ENCODE measurements around the gene RIMBP2.

RIMBP2 gene

GRCh38 chr12:130497321-130497720 is 218.8 kb downstream of the RIMBP2 start:
- TF ChIP-seq CTCF (IDR thresholded peaks at IDR 0.05; ENCODE audit: insufficient read depth, low read depth, low read length, missing control alignments): no peak
- DNase-seq (ENCODE audit: low read depth): no peak
- H3K4me3 ChIP-seq (ENCODE audit: low read length): no peak overlapping the region

GRCh38 chr12:130496516-130497120 is 219.5 kb downstream of the RIMBP2 start:
- no peak for DNase-seq (ENCODE audit: low read depth)
- H3K4me3 ChIP-seq (ENCODE audit: low read length): no peak overlapping the region
- TF ChIP-seq CTCF (IDR thresholded peaks at IDR 0.05; ENCODE audit: insufficient read depth, low read depth, low read length, missing control alignments): no peak

GRCh38 chr12:130495156-130495555 is 220.9 kb downstream of the RIMBP2 start:
- no peak overlapping the region for H3K4me3 ChIP-seq (ENCODE audit: low read length)
- no peak for DNase-seq (ENCODE audit: low read depth)
- no peak for TF ChIP-seq CTCF (IDR thresholded peaks at IDR 0.05; ENCODE audit: insufficient read depth, low read depth, low read length, missing control alignments)

GRCh38 chr12:130494736-130495135 is 221.4 kb downstream of the RIMBP2 start:
- no peak for TF ChIP-seq CTCF (IDR thresholded peaks at IDR 0.05; ENCODE audit: insufficient read depth, low read depth, low read length, missing control alignments)
- H3K4me3 ChIP-seq (ENCODE audit: low read length): no peak overlapping the region
- no peak for DNase-seq (ENCODE audit: low read depth)

GRCh38 chr12:130493951-130494350 is 222.1 kb downstream of the RIMBP2 start:
- no peak for DNase-seq (ENCODE audit: low read depth)
- no peak overlapping the region for H3K4me3 ChIP-seq (ENCODE audit: low read length)
- TF ChIP-seq CTCF (IDR thresholded peaks at IDR 0.05; ENCODE audit: insufficient read depth, low read depth, low read length, missing control alignments): no peak

GRCh38 chr12:130491421-130492357 is 224.4 kb downstream of the RIMBP2 start:
- TF ChIP-seq CTCF (IDR thresholded peaks at IDR 0.05; ENCODE audit: insufficient read depth, low read depth, low read length, missing control alignments): no peak
- no peak for DNase-seq (ENCODE audit: low read depth)
- H3K4me3 ChIP-seq (ENCODE audit: low read length): no peak overlapping the region

Data from epithelial cell of esophagus (primary cell).